SJSA1 (cell line): Measurements from ENCODE around the gene ST6GALNAC1. TPM values are rescaled to one million over a fixed set of nuclear protein-coding genes. Genes with fewer than 3 reads are reported as not detected.

Source experiments
- DNase-seq, 2 experiments: peaks; one replicate each; pipeline ENCODE4 v3.0.0-alpha.2; 2015 to 2020; ENCODE audit warnings: low spot score in 2 of 2, low read depth in 1 of 2
- H3K27ac ChIP-seq: fragments of 250-450 bp; sonication (Bioruptor Pico); 2 replicates; pipeline ENCODE4 v1.5.1; 2020; ENCODE audit warnings: mild to moderate bottlenecking, moderate library complexity
- H3K27me3 ChIP-seq: fragments of 250-450 bp; sonication (Bioruptor Pico); replicated peaks from 2 replicates; pipeline ENCODE4 v1.5.1; 2020; ENCODE audit warnings: mild to moderate bottlenecking, moderate library complexity
- H3K36me3 ChIP-seq: fragments of 250-450 bp; sonication (Bioruptor Pico); 2 replicates; pipeline ENCODE4 v1.5.1; 2020; ENCODE audit warnings: mild to moderate bottlenecking
- H3K4me1 ChIP-seq: fragments of 250-450 bp; sonication (Bioruptor Pico); replicated peaks from 2 replicates; pipeline ENCODE4 v1.6.1; 2021; ENCODE audit warnings: mild to moderate bottlenecking
- H3K4me3 ChIP-seq: fragments of 250-450 bp; sonication (Bioruptor Pico); 2 replicates; pipeline ENCODE4 v1.5.1; 2020; ENCODE audit warnings: mild to moderate bottlenecking
- H3K9me3 ChIP-seq: fragments of 250-450 bp; sonication (Bioruptor Pico); replicated peaks from 2 replicates; pipeline ENCODE4 v1.5.1; 2020; ENCODE audit warnings: mild to moderate bottlenecking
- total RNA-seq: library from RNA; depleted of rRNA; stranded (reverse); fragments of >200 nt; shearing (Covaris generic); gene quantifications from 2 replicates; pipeline ENCODE4 v1.2.3, GENCODE V29; 2014

Gene ST6GALNAC1
- total RNA-seq, 1 experiment from 2014 or later = not detected

GRCh38 chr17:76671123-76671911, 27.8 kb upstream of the ST6GALNAC1 start:
- peaks cover 22% of the 10 kb centered on the region for H3K36me3 ChIP-seq
- H3K4me3 ChIP-seq = peak overlapping the region; percentile 46
- H3K27me3 ChIP-seq = no peaks in the 10 kb centered on the region
- peak; percentile 99 to 100 for DNase-seq
- H3K27ac ChIP-seq = peak overlapping the region; percentile 65
- H3K9me3 ChIP-seq = no peaks in the 10 kb centered on the region
- peaks cover 66% of the 10 kb centered on the region for H3K4me1 ChIP-seq

- H3K9me3 ChIP-seq = no peaks in the 10 kb centered on the region
- peak overlapping the region; percentile 2; the same call in 1 of the 2 replicates for H3K27ac ChIP-seq
- no peaks in the 10 kb centered on the region for H3K27me3 ChIP-seq
- no peak overlapping the region for H3K4me3 ChIP-seq
- H3K4me1 ChIP-seq = peaks cover 66% of the 10 kb centered on the region
- peaks cover 16% of the 10 kb centered on the region for H3K36me3 ChIP-seq
- no peak for DNase-seq
These were observed 27.2 kb upstream of the ST6GALNAC1 start for GRCh38 chr17:76670718-76671122.

- Histone ChIP-seq H3K36me3 (peaks cover 14% of the 10 kb centered on the region), H3K27me3 (no peaks in the 10 kb centered on the region), H3K4me3 (no peak overlapping the region), H3K9me3 (no peaks in the 10 kb centered on the region), H3K27ac (0 out of 2 replicates have a peak overlapping the region, but pooled peaks have one; percentile 2), H3K4me1 (peaks cover 66% of the 10 kb centered on the region)
- DNase-seq = no peak
These were observed 26.6 kb upstream of the ST6GALNAC1 start for GRCh38 chr17:76670020-76670717.

- DNase-seq = no peak
- H3K4me1 ChIP-seq = peaks cover 45% of the 10 kb centered on the region
- no peaks in the 10 kb centered on the region for H3K9me3 ChIP-seq
- no peaks in the 10 kb centered on the region for H3K36me3 ChIP-seq
- no peaks in the 10 kb centered on the region for H3K27me3 ChIP-seq
- H3K27ac ChIP-seq = 0 out of 2 replicates have a peak overlapping the region, but pooled peaks have one; percentile 1
- H3K4me3 ChIP-seq = no peak overlapping the region
These were observed 24.4 kb upstream of the ST6GALNAC1 start for GRCh38 chr17:76667786-76668453.

GRCh38 chr17:76667491-76667755, 23.9 kb upstream of the ST6GALNAC1 start:
- Histone ChIP-seq H3K4me1 (peaks cover 40% of the 10 kb centered on the region), H3K27me3 (no peaks in the 10 kb centered on the region), H3K36me3 (no peaks in the 10 kb centered on the region), H3K27ac (no peak overlapping the region), H3K9me3 (no peaks in the 10 kb centered on the region), H3K4me3 (no peak overlapping the region)
- DNase-seq = no peak

GRCh38 chr17:76660656-76661042, 17.1 kb upstream of the ST6GALNAC1 start:
- H3K4me3 ChIP-seq = no peak overlapping the region
- H3K27ac ChIP-seq = no peak overlapping the region
- no peaks in the 10 kb centered on the region for H3K36me3 ChIP-seq
- peaks cover 9% of the 10 kb centered on the region for H3K4me1 ChIP-seq
- no peak for DNase-seq
- H3K9me3 ChIP-seq = no peaks in the 10 kb centered on the region
- no peaks in the 10 kb centered on the region; the same call in 1 of the 2 replicates for H3K27me3 ChIP-seq

- Histone ChIP-seq H3K27ac (no peak overlapping the region), H3K36me3 (no peaks in the 10 kb centered on the region), H3K4me3 (no peak overlapping the region), H3K27me3 (no peaks in the 10 kb centered on the region; the same call in 1 of the 2 replicates), H3K9me3 (no peaks in the 10 kb centered on the region), H3K4me1 (peaks cover 9% of the 10 kb centered on the region)
- no peak for DNase-seq
These were observed 16.5 kb upstream of the ST6GALNAC1 start for GRCh38 chr17:76659928-76660655.

GRCh38 chr17:76658242-76658662, 14.7 kb upstream of the ST6GALNAC1 start:
- Histone ChIP-seq H3K27ac (no peak overlapping the region), H3K4me3 (no peak overlapping the region), H3K4me1 (peaks cover 9% of the 10 kb centered on the region), H3K9me3 (no peaks in the 10 kb centered on the region; the same call in 1 of the 2 replicates), H3K36me3 (no peaks in the 10 kb centered on the region), H3K27me3 (no peaks in the 10 kb centered on the region; the same call in 1 of the 2 replicates)
- no peak for DNase-seq

GRCh38 chr17:76657505-76658241, 14.1 kb upstream of the ST6GALNAC1 start:
- Histone ChIP-seq H3K27me3 (no peaks in the 10 kb centered on the region; the same call in 1 of the 2 replicates), H3K36me3 (no peaks in the 10 kb centered on the region), H3K4me3 (no peak overlapping the region), H3K4me1 (peaks cover 9% of the 10 kb centered on the region), H3K27ac (no peak overlapping the region), H3K9me3 (peaks cover under 1% of the 10 kb centered on the region)
- DNase-seq = no peak

GRCh38 chr17:76654408-76654807, 10.9 kb upstream of the ST6GALNAC1 start:
- Histone ChIP-seq H3K27me3 (no peaks in the 10 kb centered on the region), H3K4me1 (peaks cover under 1% of the 10 kb centered on the region), H3K4me3 (no peak overlapping the region), H3K36me3 (no peaks in the 10 kb centered on the region), H3K9me3 (peaks cover 12% of the 10 kb centered on the region), H3K27ac (no peak overlapping the region)
- no peak for DNase-seq

GRCh38 chr17:76650504-76650903, 6.9 kb upstream of the ST6GALNAC1 start:
- H3K9me3 ChIP-seq = peaks cover 12% of the 10 kb centered on the region
- H3K27me3 ChIP-seq = no peaks in the 10 kb centered on the region; the same call in 1 of the 2 replicates
- H3K4me1 ChIP-seq = no peaks in the 10 kb centered on the region
- H3K4me3 ChIP-seq = no peak overlapping the region
- no peak overlapping the region for H3K27ac ChIP-seq
- H3K36me3 ChIP-seq = no peaks in the 10 kb centered on the region
- no peak for DNase-seq

GRCh38 chr17:76646712-76647111, 3.2 kb upstream of the ST6GALNAC1 start:
- no peak for DNase-seq
- H3K27me3 ChIP-seq = no peaks in the 10 kb centered on the region; the same call in 1 of the 2 replicates
- H3K4me3 ChIP-seq = no peak overlapping the region
- peaks cover 9% of the 10 kb centered on the region for H3K9me3 ChIP-seq
- no peaks in the 10 kb centered on the region for H3K4me1 ChIP-seq
- H3K27ac ChIP-seq = no peak overlapping the region
- H3K36me3 ChIP-seq = no peaks in the 10 kb centered on the region

- H3K27me3 ChIP-seq = no peaks in the 10 kb centered on the region; the same call in 1 of the 2 replicates
- H3K4me3 ChIP-seq = no peak overlapping the region
- H3K36me3 ChIP-seq = no peaks in the 10 kb centered on the region
- peaks cover 4% of the 10 kb centered on the region; the same call in 1 of the 2 replicates for H3K4me1 ChIP-seq
- H3K27ac ChIP-seq = no peak overlapping the region
- peaks cover 6% of the 10 kb centered on the region for H3K9me3 ChIP-seq
- no peak for DNase-seq
These were observed 1.9 kb upstream of the ST6GALNAC1 start for GRCh38 chr17:76645481-76645880.
